ENCODE data around the gene RLBP1.
"Not testable (repeated sequence)": the region's sequence is repeated elsewhere in the genome, so short reads cannot be mapped to it uniquely, and the experiment has no call there.

- not testable (repeated sequence) for TF ChIP-seq ZNF398 (tag by site-specific recombination; IDR thresholded peaks at IDR 0.05); CTCF (tag by site-specific recombination; IDR thresholded peaks at IDR 0.05); ZNF311 (tag by site-specific recombination; IDR thresholded peaks at IDR 0.05; ENCODE audit: borderline replicate concordance); SALL2 (tag by site-specific recombination; IDR thresholded peaks at IDR 0.05; ENCODE audit: borderline replicate concordance)
These were observed 18.8 kb upstream of the RLBP1 start for GRCh38 chr15:89239883-89240810.

Data from HEK293 (cell line).